Vagina (tissue), 2 donors: ENCODE data around the gene CXCR3.

Source experiments
- CTCF ChIP-seq, 3 experiments: fragments of 450-650 bp in 2 of 3; fragments of 200-600 bp in 1 of 3; sonication (generic) in 1 of 3; IDR thresholded peaks; one replicate each; pipeline ENCODE4 v1.5.1; 2017 to 2019; ENCODE audit warnings: antibody characterized with exemption in 3 of 3, mild to moderate bottlenecking in 2 of 3, moderate library complexity in 2 of 3
- POLR2AphosphoS5 ChIP-seq, 2 donors: sonication (generic); formaldehyde crosslinking; IDR thresholded peaks; one replicate each; pipeline ENCODE4 v1.9.0; 2017; ENCODE audit warnings: antibody characterized with exemption in 2 of 2, mild to moderate bottlenecking in 2 of 2, low read depth in 1 of 2; ENCODE audit not compliant: insufficient read depth in 1 of 2

DNA sequence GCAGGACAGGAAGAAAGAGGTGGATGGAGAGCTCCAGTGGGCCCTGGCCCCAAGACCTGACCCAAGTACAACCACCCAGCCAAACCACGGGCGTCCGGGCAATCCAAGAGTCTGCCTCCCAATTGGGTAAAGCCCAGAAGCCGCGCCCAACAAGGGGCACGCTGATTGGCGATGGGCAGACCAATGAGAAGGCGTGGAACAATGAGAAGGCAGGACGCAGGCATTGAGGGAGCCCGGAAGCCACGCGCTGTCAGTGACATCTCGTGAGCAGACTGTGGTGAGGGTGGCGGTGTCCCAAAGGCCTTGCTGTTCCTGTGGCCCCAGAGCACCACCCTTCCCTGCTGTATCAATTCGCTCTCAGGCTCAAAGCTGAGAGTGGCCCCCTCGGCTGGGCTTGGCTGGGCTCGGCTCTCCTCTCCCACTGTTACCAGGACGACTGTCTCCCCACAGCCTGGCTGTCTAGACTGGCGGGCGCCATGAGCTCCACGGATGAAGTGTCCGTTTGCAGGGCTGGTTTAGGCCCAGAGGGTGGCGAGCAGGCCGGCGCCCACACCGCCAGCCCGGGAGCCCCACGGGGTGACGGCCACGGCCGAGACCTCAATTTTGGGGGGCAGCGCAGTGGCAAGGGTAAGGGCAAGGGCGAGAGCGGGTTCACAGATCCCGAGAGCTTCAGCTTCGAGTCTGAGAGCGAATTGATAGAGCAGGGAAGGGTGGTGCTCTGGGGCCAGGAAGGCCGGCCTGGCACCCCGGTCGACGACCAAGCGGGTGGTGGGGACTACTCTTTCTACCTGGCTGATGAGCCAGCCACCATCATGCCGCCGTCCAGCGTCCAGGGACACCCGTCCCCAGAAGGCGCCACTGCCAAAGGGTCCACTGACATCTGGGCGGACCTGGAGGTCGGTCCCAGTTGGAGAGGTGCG, 49.3 kb upstream of the CXCR3 start, which contains the start of gene LOC101059915:
- TF ChIP-seq POLR2AphosphoS5 (IDR thresholded peaks at IDR 0.05; ENCODE audit: insufficient read depth in 1 of 2, low read depth in 1 of 2) (no peak), CTCF (IDR thresholded peaks at IDR 0.05) (no peak)
